ENCODE results near the gene PRR32.
"Not testable (repeated sequence)": the region's sequence is repeated elsewhere in the genome, so short reads cannot be mapped to it uniquely, and the experiment has no call there.

The PRR32 gene, protein sequence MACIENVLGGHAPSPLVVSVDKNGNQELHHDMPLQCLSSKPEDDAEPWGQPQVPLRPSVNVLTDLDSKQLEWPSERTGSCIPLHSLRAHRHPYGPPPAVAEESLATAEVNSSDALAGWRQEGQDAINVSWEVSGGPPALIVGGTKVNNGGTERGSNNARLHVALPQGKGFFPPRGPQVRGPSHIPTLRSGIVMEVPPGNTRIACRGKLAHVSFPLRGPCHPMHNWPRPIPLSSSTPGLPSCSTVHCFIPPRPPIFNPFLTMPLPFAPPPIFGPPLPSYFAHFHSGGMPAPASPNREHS

DNA sequence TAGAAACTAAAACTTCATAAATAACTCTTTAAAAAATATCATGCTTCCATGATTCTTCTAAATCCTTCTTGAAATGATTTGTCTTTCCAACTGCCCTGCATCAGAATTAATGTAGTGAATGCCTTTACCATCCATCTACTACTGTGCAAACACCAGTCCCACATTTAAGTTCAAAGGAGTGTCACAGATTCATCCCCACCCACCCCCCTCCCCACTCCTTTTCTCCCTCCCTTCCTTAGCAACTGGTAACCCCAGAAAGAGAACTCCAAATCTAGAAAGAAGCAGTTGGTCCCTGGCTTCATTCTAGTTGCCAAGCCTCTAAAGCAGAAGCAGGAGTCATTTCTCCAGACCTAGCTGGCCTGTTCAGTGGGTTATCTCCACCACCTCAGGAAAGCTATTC is at the start of gene PRR32:
PRR32 (plus strand) TSS at position 301 of the 400 bp plus-strand sequence. CDS start 115 bp downstream, outside the sequence.
- Histone ChIP-seq H3K9me3 (ENCODE audit: control insufficient read depth in 5 of 5, low read length in 5 of 5) (no peaks in the 10 kb centered on the region), H3K27me3 (ENCODE audit: control insufficient read depth in 5 of 5, insufficient read depth in 4 of 5, low read length in 5 of 5) (peaks cover 0 to 4% (median 0%) of the 10 kb centered on the region in 5 donors), H3K36me3 (ENCODE audit: control insufficient read depth in 5 of 5, insufficient read depth in 5 of 5, low read length in 5 of 5) (no peaks in the 10 kb centered on the region), H3K4me3 (ENCODE audit: low read depth in 1 of 5, low read length in 5 of 5) (no peak within 1 kb of the TSS), H3K27ac (ENCODE audit: low read depth, low read length) (no peak within 1 kb of the TSS), H3K9ac (ENCODE audit: low read length in 5 of 5) (no peak within 1 kb of the TSS), H3K4me1 (ENCODE audit: control insufficient read depth in 5 of 5, insufficient read depth in 5 of 5, low read length in 5 of 5) (no peaks in the 10 kb centered on the region)

DNA sequence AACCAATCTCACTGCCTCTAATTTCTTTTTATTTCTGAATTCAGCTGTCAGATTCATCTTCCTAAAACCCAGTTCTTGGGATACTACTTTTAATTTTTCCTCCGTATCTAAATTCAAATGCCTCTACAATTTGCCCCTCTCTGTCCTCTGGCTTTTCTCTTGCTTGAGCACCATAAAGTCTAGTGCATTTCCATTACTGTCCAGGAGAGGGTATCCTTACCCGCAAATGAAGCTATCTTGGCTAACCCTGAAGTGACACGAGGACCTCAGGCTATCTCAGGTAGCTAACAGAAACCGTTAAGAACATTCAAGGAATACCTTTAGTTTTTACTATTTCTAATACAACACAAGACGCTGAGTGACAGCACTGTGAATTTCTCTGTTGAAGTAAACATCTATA is 49.4 kb upstream of the PRR32 start:
- peaks cover 0 to 3% (median 0%) of the 10 kb centered on the region in 5 donors for H3K27me3 ChIP-seq (ENCODE audit: control insufficient read depth in 5 of 5, insufficient read depth in 4 of 5, low read length in 5 of 5)
- H3K4me1 ChIP-seq (ENCODE audit: control insufficient read depth in 5 of 5, insufficient read depth in 5 of 5, low read length in 5 of 5): no peaks in the 10 kb centered on the region
- no peaks in the 10 kb centered on the region for H3K36me3 ChIP-seq (ENCODE audit: control insufficient read depth in 5 of 5, insufficient read depth in 5 of 5, low read length in 5 of 5)
- no peak overlapping the region for H3K27ac ChIP-seq (ENCODE audit: low read depth, low read length)
- no peak overlapping the region for H3K9ac ChIP-seq (ENCODE audit: low read length in 5 of 5)
- no peak overlapping the region for H3K4me3 ChIP-seq (ENCODE audit: low read depth in 1 of 5, low read length in 5 of 5)
- peaks cover 0 to 3% (median 3%) of the 10 kb centered on the region in 5 donors for H3K9me3 ChIP-seq (ENCODE audit: control insufficient read depth in 5 of 5, low read length in 5 of 5)

DNA sequence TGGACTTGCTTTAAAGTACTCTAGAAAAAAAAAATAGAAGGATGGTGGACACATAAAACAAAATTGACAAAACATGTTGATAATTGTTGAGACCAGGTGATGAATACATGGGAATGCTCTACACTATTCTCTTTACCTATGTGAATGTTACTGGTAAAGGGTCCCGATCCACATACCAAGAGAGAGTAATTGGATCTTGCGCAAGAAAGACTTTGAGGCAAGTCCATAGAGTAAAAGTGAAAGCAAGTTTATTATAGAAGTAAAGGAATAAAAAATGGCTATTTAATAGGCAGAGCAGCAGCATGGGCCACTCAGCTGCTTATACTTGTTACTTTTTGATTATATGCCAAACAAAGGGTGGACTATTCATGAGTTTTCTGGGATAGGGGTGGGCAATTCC is 34.0 kb upstream of the PRR32 start:
- Histone ChIP-seq H3K9me3 (ENCODE audit: control insufficient read depth in 5 of 5, low read length in 5 of 5) (no peaks in the 10 kb centered on the region), H3K27me3 (ENCODE audit: control insufficient read depth in 5 of 5, insufficient read depth in 4 of 5, low read length in 5 of 5) (no peaks in the 10 kb centered on the region), H3K4me1 (ENCODE audit: control insufficient read depth in 5 of 5, insufficient read depth in 5 of 5, low read length in 5 of 5) (no peaks in the 10 kb centered on the region), H3K36me3 (ENCODE audit: control insufficient read depth in 5 of 5, insufficient read depth in 5 of 5, low read length in 5 of 5) (no peaks in the 10 kb centered on the region), H3K27ac (ENCODE audit: low read depth, low read length) (no peak overlapping the region), H3K4me3 (ENCODE audit: low read depth in 1 of 5, low read length in 5 of 5) (no peak overlapping the region), H3K9ac (ENCODE audit: low read length in 5 of 5) (no peak overlapping the region)

GRCh38 chrX:126799059-126799458 is 20.5 kb upstream of the PRR32 start:
- Histone ChIP-seq H3K4me3 (ENCODE audit: low read depth in 1 of 5, low read length in 5 of 5) (no peak overlapping the region), H3K27ac (ENCODE audit: low read depth, low read length) (no peak overlapping the region), H3K27me3 (ENCODE audit: control insufficient read depth in 5 of 5, insufficient read depth in 4 of 5, low read length in 5 of 5) (no peaks in the 10 kb centered on the region), H3K36me3 (ENCODE audit: control insufficient read depth in 5 of 5, insufficient read depth in 5 of 5, low read length in 5 of 5) (no peaks in the 10 kb centered on the region), H3K9ac (ENCODE audit: low read length in 5 of 5) (no peak overlapping the region), H3K4me1 (ENCODE audit: control insufficient read depth in 5 of 5, insufficient read depth in 5 of 5, low read length in 5 of 5) (no peaks in the 10 kb centered on the region), H3K9me3 (ENCODE audit: control insufficient read depth in 5 of 5, low read length in 5 of 5) (peaks cover 0 to 2% (median 0%) of the 10 kb centered on the region in 5 donors)

DNA sequence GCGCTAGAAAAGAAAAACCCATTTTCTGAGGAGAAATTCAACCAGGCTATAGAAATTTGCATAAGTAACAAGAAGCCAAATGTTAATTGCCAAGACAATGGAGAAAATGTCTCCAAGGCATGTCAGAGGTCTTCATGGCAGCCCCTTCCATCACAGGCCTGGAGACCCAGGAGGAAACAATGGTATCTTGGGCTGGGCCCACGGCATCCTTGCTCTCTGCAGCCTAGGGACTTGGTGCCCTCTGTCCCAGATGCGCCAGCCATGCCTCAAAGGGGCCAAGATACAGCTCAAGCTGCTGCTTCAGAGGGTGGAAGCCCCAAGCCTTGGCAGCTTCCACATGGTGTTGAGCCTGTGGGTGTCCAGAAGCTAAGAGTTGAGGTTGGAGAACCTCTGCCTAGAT is 12.7 kb upstream of the PRR32 start:
- not testable (repeated sequence) for H3K4me1 ChIP-seq (ENCODE audit: control insufficient read depth in 5 of 5, insufficient read depth in 5 of 5, low read length in 5 of 5); H3K36me3 ChIP-seq (ENCODE audit: control insufficient read depth in 5 of 5, insufficient read depth in 5 of 5, low read length in 5 of 5); H3K27ac ChIP-seq (ENCODE audit: low read depth, low read length); H3K4me3 ChIP-seq (ENCODE audit: low read depth in 1 of 5, low read length in 5 of 5); H3K9ac ChIP-seq (ENCODE audit: low read length in 5 of 5); H3K27me3 ChIP-seq (ENCODE audit: control insufficient read depth in 5 of 5, insufficient read depth in 4 of 5, low read length in 5 of 5)
- H3K9me3 ChIP-seq (ENCODE audit: control insufficient read depth in 5 of 5, low read length in 5 of 5): peaks cover 0 to 11% (median 2%) of the 10 kb centered on the region in 5 donors

DNA sequence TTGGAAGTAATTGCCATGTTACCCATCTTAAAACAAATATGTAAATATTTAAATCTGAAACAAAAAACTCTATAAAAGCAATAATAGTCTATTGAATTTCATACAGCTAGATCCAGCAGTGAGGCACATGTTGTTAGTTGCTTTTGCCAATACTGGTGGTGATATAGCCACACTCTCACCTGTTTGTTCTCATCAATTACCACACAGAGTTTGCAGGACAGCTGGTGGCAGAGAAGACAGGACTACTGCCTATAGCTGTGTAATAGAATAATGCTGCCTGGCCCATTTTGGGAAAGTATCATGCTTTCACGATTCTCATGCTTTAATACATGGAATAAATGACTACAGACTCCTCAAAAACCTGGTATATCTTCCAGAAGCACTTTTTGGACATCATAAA is 3.7 kb upstream of the PRR32 start:
- peaks cover 0 to 4% (median 0%) of the 10 kb centered on the region in 5 donors for H3K27me3 ChIP-seq (ENCODE audit: control insufficient read depth in 5 of 5, insufficient read depth in 4 of 5, low read length in 5 of 5)
- no peaks in the 10 kb centered on the region for H3K36me3 ChIP-seq (ENCODE audit: control insufficient read depth in 5 of 5, insufficient read depth in 5 of 5, low read length in 5 of 5)
- no peak overlapping the region for H3K27ac ChIP-seq (ENCODE audit: low read depth, low read length)
- no peak overlapping the region for H3K9ac ChIP-seq (ENCODE audit: low read length in 5 of 5)
- H3K4me3 ChIP-seq (ENCODE audit: low read depth in 1 of 5, low read length in 5 of 5): no peak overlapping the region
- no peaks in the 10 kb centered on the region for H3K4me1 ChIP-seq (ENCODE audit: control insufficient read depth in 5 of 5, insufficient read depth in 5 of 5, low read length in 5 of 5)
- peaks cover 0 to under 1% (median 0%) of the 10 kb centered on the region in 5 donors for H3K9me3 ChIP-seq (ENCODE audit: control insufficient read depth in 5 of 5, low read length in 5 of 5)

DNA sequence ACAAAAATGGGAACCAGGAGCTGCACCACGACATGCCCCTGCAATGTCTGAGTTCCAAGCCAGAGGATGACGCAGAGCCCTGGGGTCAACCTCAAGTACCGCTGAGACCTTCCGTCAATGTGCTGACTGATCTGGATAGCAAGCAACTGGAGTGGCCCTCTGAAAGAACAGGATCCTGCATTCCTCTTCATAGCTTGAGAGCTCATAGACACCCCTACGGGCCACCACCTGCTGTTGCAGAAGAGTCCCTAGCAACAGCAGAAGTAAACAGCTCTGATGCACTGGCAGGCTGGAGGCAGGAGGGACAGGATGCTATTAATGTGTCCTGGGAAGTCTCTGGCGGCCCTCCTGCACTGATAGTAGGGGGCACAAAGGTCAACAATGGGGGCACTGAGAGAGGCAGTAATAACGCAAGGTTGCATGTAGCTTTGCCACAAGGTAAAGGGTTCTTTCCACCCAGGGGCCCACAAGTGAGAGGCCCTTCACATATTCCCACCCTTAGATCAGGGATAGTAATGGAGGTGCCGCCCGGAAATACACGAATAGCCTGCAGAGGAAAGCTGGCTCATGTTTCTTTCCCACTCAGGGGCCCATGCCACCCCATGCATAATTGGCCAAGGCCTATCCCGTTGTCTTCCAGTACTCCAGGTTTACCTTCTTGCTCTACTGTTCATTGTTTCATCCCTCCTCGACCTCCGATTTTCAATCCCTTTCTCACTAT is 1.3 kb downstream of the PRR32 start:
- no peak overlapping the region for H3K9ac ChIP-seq (ENCODE audit: low read length in 5 of 5)
- peaks cover 0 to 4% (median 0%) of the 10 kb centered on the region in 5 donors for H3K27me3 ChIP-seq (ENCODE audit: control insufficient read depth in 5 of 5, insufficient read depth in 4 of 5, low read length in 5 of 5)
- H3K27ac ChIP-seq (ENCODE audit: low read depth, low read length): no peak overlapping the region
- H3K9me3 ChIP-seq (ENCODE audit: control insufficient read depth in 5 of 5, low read length in 5 of 5): no peaks in the 10 kb centered on the region
- H3K4me1 ChIP-seq (ENCODE audit: control insufficient read depth in 5 of 5, insufficient read depth in 5 of 5, low read length in 5 of 5): no peaks in the 10 kb centered on the region
- no peak overlapping the region for H3K4me3 ChIP-seq (ENCODE audit: low read depth in 1 of 5, low read length in 5 of 5)
- no peaks in the 10 kb centered on the region for H3K36me3 ChIP-seq (ENCODE audit: control insufficient read depth in 5 of 5, insufficient read depth in 5 of 5, low read length in 5 of 5)

DNA sequence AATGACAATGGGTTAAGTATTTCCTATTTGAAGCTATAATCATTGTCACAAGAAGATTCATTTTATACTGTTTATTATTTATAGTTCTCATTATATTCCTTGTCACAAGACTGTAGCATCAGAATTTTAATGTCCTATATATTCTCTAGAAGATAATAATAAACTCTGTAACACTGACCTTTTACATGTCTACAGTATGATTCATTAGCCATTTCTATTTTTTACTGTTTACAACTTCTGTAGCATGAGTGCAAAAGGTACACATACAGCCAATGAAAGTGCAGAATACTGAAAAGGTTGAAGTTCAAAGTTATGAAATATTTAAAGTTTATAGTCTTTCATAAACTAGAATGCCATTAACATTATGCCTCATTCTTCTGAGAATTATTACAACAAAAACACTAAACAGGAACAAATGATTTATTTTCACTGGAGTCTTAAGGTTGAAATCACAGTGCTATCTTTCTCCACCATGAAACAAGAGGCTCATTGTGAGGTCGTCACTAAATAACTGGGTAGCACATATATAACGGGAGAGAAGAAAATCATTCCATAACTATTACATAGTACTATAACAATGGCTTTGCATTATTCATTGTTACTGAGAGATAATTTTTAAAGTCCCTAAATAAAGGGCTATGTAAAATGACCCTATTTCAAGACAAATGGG is 4.9 kb downstream of the PRR32 start:
- Histone ChIP-seq H3K36me3 (ENCODE audit: control insufficient read depth in 5 of 5, insufficient read depth in 5 of 5, low read length in 5 of 5) (no peaks in the 10 kb centered on the region), H3K27me3 (ENCODE audit: control insufficient read depth in 5 of 5, insufficient read depth in 4 of 5, low read length in 5 of 5) (peaks cover 0 to 4% (median 0%) of the 10 kb centered on the region in 5 donors), H3K4me3 (ENCODE audit: low read depth in 1 of 5, low read length in 5 of 5) (no peak overlapping the region), H3K9ac (ENCODE audit: low read length in 5 of 5) (no peak overlapping the region), H3K4me1 (ENCODE audit: control insufficient read depth in 5 of 5, insufficient read depth in 5 of 5, low read length in 5 of 5) (no peaks in the 10 kb centered on the region), H3K9me3 (ENCODE audit: control insufficient read depth in 5 of 5, low read length in 5 of 5) (no peaks in the 10 kb centered on the region), H3K27ac (ENCODE audit: low read depth, low read length) (no peak overlapping the region)

GRCh38 chrX:126825566-126826193 is 6.2 kb downstream of the PRR32 start:
- H3K27me3 ChIP-seq (ENCODE audit: control insufficient read depth in 5 of 5, insufficient read depth in 4 of 5, low read length in 5 of 5): no peaks in the 10 kb centered on the region
- H3K4me1 ChIP-seq (ENCODE audit: control insufficient read depth in 5 of 5, insufficient read depth in 5 of 5, low read length in 5 of 5): no peaks in the 10 kb centered on the region
- H3K27ac ChIP-seq (ENCODE audit: low read depth, low read length): no peak overlapping the region
- no peaks in the 10 kb centered on the region for H3K9me3 ChIP-seq (ENCODE audit: control insufficient read depth in 5 of 5, low read length in 5 of 5)
- H3K36me3 ChIP-seq (ENCODE audit: control insufficient read depth in 5 of 5, insufficient read depth in 5 of 5, low read length in 5 of 5): no peaks in the 10 kb centered on the region
- H3K4me3 ChIP-seq (ENCODE audit: low read depth in 1 of 5, low read length in 5 of 5): no peak overlapping the region
- no peak overlapping the region for H3K9ac ChIP-seq (ENCODE audit: low read length in 5 of 5)

All from subcutaneous abdominal adipose tissue (tissue), 5 donors.